Left renal cortex interstitium (tissue), 4 donors: ENCODE results near the gene TRABD2B. TPM values are rescaled to one million over a fixed set of nuclear protein-coding genes. Genes with fewer than 3 reads are reported as not detected.

Source experiments
- DNase-seq, 4 donors: peaks; one replicate each; pipeline ENCODE4 v3.0.0-alpha.2; 2013; ENCODE audit warnings: low read depth in 4 of 4, low spot score in 2 of 4, missing footprints in 1 of 4
- polyA plus RNA-seq, 4 donors: library from polyadenylated mRNA; unstranded; fragments of 120-200 nt; gene quantifications; one replicate each; pipeline ENCODE4 v1.2.1, GENCODE V29; 2013; ENCODE audit not compliant: insufficient read length in 4 of 4

The TRABD2B gene
- polyA plus RNA-seq, 4 donors: 13.9 to 29.5 (median 23.1) TPM

DNA sequence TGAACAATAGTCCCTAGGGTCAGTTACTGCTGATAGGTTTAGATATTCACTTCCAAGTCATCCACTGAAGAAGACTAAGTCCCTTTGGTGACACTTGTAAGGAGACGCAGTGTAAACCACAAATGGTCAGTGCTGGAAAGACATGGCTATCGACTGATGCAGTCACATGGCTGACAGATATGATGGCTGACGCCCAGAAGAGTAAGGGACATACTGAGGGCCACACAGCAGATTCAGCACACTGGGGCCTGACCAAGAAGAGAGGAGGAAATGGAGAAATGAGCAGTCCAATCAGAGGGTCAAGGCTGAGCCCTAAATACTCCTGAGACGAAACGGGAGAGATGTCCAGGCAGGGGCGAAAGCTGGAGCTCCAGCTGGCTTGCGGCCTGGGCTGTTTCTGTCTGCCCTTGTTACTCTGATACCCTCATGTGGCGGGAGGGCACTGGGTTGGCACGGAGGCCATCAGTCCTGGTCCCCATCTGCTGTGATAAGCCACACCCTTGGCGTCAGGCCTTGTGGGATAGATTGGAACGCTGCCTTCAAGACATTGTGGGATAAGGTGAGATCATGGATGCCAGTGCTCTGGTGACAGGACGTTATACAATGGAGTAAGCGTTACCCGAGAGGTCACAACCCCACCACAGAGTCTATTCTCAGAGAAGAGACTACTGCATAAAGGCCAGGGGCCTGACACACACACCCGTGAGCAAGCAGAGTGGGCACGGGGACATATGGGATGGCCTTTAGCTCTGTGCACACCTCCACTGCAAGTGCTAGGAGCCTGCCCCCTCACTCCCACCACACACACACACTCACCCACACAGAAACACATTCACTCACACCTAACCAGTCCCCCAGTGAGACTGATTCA, 158.4 kb downstream of the TRABD2B start:
- DNase-seq: no peak

DNA sequence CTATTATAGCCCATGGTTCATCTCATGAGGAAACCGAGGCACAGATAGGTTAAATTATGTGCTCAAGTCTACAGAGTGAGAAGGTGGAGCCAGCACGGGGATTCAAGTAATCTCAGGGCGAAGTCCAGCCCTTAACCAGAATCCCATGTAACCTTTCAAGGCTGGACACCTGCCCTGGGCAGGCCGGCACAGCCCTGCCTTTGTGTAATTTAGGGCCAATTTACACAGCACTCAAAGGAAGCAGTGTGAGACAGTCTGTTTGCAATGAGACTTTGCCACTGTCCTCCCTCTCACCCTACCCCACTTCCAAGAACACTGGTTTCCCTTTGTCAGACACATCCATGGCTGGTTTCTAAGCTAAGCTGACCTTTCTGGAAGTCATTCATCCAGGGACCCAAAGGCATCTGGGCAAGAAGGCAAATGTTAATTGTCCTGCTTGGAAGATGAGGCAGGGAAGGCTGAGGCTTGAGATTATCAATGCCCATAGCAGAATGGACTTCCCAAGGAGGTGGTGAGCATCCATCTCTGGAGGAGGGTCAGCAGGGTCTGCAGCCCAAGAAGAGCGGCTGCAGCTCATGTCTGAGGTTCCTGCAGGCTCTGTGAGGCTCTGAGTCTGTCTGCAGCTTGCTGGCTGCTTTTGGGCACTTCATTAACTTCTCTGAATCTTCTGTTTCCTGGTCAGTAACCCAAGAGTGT, 159.2 kb downstream of the TRABD2B start:
- no peak for DNase-seq

DNA sequence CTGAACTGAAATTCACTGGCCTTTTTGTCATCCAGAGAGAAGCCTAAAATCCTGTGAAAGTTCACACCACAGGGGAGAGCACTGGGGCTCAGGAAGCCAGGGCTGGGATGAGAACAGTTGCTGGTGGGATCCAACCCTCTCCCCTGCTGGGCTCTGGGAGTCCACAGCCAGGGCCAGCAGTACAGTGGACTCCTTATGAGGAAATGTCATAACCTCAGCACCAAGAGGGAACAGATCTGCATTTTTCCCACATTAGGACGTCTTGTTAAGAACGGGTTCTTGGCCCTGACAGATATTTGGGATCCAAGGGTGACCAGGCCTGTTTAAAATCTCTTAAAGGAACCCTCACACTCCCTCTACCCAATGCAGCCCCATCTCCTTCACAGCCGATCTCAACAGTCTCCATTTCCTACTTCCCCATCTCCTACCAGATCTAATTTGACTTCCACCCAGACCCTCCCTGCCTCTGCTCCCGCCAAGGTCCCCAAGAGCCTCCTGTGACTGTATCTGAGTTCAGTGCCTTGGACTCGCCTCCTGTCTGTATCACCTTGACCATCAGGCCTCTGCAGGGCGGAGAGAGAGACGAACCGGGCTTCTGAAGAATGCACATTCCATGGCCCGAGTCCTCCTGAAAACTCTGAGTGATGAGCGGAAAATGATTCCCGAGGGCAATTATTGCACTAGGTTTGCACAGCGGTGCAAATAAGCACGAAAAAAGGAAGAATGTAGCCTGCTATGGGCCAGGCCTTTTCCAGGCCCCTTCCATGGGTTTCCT, 159.9 kb downstream of the TRABD2B start:
- DNase-seq: no peak

DNA sequence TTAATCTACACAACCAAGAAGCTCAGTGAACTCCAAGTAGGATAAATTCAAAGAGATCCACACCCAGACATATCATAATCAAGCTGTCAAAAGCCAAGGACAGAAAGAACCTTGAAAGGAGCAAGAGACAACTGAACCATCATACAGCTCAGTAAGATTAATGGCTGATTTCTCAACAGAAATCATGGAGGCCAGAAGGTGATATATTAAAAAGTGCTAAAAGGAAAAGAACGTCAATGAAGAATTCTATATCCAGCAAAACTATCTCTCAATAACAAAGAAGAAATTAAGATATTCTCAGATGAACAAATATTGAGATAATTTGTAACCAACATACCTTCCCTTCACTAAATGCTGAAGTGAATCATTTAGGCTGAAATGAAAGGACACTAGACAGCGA, 161.8 kb downstream of the TRABD2B start:
- DNase-seq: no peak

DNA sequence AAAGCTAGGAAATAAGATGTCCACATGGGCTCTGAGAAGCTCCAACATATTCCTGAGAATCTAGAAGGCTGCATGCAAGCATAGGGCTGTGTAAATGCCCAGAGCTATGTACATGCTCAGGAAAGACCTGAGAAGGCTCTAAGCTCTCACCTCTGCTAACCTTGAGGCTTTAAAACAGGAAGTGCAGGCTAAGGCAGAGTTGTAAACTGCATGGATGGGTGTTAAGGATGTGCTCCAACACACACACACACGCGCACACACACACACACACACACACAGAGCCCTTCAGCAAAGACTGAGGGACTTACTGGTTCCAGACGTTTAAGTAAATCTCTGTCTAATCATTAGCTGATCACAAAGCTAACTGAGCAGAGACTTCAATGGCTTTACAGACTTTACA, 162.9 kb downstream of the TRABD2B start:
- no peak for DNase-seq

DNA sequence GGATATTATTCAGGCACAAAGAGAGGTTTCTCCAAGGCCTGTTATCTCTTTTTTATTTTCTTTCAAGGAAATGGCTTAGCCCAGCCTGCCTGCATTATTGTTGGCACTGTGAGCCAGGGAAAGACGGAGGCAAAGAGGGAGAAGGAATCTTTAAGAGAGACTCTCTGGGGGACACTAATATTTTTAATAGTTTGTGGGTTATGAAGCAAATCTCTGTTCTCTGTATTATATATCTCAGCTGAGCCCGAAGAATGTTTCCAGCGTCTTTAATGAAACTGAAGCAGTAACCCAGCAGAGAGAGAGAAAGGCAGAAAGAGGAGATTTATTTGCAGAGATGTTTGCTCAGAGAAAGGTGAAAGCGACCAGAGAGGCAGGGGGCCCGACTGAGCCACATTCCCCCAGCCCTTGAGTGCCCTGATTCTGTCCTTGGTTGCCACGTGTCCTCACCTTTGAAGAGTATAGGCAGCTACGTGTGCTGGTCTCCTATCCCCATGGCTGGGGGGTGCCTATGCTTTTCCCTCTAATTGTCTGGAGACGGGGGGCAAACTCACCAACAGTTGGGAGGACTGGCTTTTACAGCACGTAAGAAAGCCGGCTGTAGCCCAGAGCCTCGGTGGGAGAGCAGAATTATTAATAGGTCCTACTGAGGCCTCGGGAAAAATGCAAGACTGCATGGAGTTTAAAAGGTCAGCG, 166.4 kb downstream of the TRABD2B start:
- no peak for DNase-seq

DNA sequence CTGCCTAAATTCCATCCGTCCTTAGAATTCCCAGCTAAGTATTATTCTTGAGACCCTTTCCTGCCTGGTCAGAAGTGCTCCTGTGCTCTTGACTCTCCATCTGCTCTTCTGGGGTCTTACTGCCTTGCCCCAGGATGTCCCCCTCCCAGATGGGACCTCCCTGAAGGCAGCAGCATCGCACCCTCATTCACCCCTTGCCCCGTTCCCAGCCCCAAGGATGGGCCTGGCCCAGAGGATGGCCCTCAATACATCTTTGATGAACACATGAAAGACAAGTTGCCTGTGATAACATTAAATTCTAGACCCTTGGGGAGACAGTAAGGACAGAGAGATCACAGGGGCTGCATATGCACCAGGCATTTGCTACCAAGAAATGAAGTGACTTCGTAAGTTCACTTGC, 167.2 kb downstream of the TRABD2B start:
- DNase-seq: no peak

DNA sequence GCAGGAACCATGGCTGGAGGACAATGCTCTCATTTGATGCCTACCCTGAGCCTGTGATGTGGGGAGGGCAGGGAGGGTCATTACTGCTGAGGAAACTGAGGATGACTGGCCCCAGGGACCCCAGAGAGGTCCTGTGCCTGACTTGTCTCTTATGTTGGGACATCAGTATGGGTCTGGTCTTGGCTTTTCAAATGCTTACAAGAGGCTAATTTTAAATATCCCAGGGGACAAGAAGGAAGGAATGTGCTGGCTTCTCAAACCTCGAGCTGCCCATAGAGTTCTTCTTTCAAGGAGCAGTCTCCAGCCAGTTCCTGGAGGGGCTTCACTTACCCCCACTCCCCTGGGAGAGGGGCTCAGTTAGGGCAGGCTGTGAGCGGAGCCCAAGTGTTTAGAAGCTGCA, 168.2 kb downstream of the TRABD2B start:
- no peak for DNase-seq

DNA sequence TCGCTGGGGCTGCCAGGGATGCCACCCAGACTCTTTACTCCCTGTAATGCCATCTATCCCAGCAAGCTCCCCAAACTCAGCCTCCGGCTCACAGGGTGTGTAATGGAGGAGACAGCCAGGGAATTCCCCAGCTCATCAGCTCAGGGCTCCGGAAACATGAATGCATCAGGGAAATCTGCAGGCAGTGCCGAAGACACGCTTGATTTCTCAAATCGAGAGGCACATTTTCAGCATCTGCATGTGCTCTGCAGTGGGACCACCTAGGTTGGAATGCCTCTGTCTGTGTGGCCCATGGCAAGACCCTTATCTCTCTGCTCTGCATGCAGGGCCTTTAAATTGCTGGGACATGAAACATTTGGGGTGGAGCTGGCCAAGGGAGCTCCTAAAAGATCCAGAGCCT, 170.1 kb downstream of the TRABD2B start:
- no peak for DNase-seq

DNA sequence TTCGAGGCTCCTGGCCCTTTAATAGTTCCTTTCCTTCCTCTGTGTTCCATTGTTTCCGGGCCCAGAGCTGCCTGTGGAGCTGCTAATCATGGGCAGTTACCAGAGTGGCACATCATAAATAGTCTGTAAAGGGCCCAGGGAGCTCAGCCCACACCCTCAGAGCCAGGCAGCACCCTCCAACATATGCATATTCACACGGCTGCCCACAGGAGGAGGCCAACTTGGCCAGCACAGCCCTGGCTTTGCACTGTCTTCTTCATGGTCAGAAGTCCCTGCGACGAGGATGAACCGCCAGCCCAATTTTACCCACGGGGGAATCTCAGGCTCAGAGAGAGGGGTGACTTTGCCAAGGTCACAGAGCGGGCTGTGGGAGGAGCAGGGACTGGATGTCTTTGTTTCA, 172.5 kb downstream of the TRABD2B start:
- no peak for DNase-seq

DNA sequence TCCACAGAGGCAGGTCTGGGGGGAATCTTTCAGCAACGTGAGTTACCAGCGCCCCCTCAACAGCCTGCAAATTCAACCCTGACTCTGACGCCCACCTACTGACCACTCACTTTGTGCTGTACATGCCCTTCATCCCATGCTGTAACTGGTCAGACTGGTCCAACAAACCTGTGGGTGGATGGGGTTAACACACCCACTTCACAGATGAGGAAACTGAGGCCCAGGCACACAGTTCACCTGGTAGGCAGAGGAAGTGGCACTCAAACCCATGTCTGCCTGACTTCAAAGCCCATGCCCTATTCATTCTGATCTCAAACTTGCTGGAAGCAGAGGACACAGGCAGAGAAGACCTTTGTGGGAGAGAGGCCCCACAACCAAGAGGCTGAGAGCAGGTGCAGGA, 172.9 kb downstream of the TRABD2B start:
- no peak for DNase-seq

DNA sequence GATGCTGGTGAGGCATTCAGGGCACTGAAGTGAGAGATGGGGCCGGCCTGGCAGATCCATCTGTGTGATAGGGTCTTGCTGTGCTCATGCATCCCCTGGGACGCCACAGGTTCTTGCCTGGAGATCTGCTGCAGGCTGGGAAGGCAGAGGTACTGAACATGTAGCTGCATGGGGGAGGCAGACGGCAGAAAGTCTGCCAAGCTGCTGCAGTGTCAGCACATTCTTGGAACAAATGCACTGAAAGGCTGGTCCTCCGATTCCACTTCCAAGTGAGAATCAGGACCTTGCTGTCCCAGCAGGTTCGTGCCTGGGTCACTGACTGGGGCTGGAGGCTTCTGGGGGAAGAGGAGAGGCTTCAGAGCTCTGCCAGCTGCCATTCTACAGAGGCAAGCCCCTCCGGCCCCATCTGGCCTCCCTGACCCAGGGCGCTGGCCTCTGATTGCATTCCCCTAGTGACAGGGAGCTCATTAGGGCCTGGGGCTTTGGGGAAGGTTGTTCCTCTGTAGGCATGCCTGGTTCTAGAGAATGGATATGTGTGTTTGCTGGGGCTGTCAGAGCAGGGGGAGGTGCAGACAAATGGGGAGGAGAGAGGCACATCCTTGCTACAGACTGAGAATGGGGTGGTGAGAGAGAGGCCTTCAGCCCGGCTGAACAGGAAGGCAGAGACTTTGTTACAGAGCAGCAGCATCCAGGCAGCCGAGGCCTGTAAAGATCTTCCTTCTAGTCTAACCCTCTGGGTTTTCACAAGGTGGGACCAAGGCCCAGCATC, 174.0 kb downstream of the TRABD2B start:
- DNase-seq: no peak

DNA sequence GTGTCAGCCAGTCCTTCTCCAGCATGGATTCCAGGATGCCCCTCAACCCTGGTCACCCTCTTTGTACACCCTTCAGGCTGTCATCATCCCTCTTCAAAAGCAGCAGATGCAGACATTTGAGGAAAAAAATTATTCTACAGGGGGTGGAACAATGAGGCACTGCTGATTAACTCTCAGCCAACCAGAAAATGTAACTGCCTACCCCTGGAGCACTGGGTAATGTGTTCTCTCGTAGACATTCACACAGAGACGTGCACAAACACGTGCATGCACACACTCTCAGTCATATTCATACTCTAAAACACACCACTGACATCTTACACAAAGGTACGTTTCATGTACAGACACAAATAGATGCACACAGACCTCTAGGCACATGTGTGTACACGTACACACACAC, 175.4 kb downstream of the TRABD2B start:
- DNase-seq: no peak

DNA sequence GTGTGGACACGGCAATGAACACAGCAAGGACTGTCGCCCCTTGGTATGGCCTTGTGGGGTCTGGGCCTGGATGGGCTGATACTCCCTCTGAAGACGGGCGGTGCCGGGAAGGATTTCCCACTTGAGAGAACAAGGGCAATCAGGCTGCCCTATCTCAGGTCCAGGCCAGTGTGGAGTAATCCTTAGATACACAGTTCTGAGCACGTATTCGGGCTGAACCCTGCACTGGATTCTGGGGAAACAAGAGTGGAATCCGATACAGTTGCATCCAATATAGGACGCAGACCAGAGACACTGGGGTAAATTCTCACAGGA, 177.7 kb downstream of the TRABD2B start:
- no peak for DNase-seq

DNA sequence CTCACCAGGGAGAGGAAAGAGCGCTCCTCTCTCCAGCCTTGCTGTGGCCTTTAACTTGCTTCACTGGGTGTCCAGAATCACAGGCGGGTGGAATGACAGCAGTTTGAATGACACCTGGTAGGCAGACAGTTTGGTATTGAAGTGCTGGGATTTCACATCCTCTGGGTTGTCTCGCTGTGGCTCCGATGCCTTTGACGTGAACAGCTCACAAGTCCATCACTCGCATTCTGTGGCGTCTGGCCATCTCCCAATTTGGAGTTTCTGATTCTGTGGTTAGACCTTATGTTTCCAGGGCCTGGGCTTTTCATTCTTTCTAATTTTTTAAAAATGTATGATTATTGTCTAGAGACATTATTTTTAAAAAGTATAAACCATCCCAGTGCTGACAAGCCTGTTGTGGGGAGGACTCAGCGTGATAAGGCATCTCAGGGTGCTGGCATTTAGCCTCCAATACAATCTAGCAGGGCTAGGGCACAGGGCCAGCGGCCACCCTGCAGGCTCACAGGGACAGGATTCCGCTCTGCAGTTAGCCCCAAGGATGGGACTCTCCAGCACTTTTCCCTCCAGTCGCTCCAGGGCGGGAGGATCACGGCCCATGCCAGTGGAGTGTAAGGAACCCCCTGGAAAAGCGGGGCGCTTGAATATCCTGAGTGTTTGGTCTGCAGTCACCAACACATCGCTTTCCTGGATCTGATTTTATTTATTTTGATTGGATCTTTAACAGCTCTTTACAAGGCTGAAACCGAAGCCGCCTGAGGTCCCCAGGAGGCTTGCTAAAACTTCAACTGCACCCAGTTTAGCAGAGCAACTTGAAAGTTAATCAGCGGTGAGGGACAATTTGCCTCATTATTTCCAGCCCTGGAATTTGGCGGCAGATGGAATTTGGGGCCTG, 178.3 kb downstream of the TRABD2B start:
- DNase-seq: no peak

DNA sequence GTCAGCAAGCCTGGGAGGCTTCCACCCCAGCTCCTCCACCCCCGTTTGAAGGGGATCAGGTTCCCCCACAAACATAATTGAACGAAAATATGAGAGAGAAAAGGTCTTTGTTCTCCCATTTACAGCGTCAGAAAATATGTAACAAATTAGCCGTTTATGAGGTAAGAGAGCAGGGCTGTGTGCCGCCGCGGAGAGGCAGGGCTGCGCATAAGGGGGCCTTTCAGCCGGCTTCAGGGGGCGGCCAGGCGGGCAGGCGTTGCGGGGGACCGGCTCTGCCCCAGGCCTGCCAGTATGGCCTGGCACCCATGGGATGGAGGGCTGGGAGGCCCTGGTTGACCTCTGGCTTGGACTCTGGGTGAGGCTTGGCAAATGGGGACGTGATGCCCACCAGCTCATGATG, 179.3 kb downstream of the TRABD2B start:
- no peak for DNase-seq

DNA sequence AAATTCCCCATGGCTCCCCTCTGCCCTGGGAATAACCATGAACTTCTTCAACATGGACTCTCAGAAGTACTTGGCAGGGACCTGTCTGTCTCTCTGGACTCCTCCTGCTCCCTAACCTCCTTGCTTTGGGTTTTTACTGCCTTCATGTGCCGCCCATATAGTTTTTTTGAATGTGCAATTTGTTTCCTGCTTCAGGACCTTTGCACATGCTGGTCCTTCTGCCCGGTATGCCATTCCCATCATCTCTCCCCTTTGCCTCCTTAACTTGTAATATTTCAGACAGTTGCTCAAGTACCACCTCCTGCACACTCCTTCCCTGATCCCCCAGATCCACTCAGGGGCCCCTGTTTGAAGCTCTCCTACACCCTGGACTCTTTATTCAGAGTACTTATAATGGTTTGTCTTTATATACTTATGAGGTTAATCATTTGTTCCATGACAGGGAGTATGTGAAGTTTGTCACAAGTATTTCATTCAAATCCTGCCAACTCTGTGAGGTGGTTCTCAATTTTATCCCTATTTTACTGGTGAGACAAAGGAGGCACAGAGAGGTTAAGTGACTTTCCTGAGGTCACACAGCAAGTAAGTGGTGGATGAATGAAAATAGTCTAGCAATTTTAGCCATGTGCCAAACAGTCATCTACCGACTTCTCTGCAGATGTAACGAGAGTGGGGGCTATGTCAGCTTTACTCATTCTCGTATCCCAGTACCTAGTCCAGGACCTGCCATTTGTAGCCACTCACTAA, 180.7 kb downstream of the TRABD2B start:
- DNase-seq: no peak

DNA sequence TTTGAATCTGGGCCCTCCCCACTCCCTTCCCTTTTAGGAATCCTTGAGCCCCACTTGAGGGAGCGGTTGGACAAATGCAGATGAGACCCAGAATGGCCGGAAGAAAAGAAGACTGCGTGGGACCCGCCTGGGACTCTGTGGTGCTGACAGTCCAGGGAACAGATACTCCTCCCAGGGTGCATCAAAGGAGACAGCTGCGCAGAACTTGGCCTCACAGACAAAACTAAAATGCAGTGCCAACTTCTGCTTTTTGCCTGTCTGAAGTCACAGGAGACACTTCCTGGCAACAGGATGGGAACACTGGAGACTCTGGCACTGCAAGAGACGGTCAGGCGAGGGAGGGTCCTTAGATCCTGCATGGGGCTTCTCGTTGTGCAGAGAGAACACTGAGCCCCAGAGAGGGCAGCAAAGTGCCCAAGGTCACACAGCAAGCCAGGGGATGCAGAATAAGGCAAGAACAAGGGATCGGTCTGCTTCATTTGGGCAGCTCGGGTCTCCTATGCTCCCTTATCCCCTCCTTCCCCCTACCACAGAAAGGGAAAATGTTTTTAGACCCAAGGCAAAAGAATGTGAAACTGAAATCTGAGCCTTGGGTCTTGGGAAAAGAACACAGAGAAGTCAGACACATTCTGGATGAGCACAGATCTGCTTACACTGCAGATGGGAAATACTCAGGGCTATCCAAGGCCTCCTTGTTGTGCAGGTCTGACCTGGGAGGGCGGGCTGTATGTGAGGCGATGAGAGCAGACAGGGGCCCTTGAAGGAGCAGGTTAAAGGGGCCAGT, 182.4 kb downstream of the TRABD2B start:
- DNase-seq: no peak
